Measurements from ENCODE around the gene SH3BP5L.

DNA sequence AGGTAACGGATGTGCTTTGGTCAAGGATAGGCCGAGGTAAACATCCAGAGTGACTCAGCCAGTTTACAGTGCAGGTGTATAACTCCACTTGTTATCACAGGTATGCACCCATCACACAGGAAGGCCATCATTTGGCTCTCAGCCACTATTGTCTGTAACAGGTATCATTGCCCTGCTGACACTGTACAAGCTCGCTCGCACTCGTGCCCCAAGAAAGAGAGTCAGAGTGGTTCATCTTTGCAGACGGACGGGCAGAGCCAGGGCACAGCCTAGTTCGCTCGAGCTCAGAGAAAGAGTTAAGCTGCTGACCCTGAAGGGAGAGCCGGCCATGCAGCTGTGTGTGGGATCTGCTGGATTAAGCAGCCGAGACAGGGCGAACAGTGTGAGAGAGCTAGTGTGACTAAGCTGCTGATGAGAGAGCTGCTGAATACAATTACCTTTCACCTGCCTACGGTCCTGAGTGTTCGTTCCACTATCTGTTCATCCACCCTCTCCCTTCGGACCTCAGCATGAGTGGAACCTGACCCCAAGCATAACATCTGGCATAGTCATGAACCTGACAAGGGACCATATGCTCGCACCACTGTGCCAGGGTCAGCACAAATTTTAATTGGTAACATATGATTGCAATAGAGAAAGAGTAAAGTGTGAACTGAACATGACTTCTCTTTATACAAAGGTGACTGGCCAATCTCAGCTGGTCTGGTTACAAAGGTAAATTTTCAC lies 43.1 kb downstream of the SH3BP5L start:
- TF ChIP-seq CTCF (IDR thresholded peaks at IDR 0.05) (no peak), POLR2A (IDR thresholded peaks at IDR 0.05) (no peak)
